GM18499 (cell line): ENCODE results near the gene USP17L15.
"Not testable (repeated sequence)": the region's sequence is repeated elsewhere in the genome, so short reads cannot be mapped to it uniquely, and the experiment has no call there.

Experiments
- ATAC-seq: cut with Tn5 transposase; IDR thresholded peaks from one replicate; pipeline ENCODE4 v1.9.1; 2021; ENCODE audit warnings: moderate number of reproducible peaks; ENCODE audit not compliant: insufficient read depth, unreplicated experiment

The USP17L15 gene

GRCh38 chr4:9234085-9234484 lies at the start of gene USP17L15:
USP17L15 (plus strand) TSS chr4:9234385; CDS start chr4:9234385, 0 bp downstream.
- not testable (repeated sequence) for ATAC-seq

DNA sequence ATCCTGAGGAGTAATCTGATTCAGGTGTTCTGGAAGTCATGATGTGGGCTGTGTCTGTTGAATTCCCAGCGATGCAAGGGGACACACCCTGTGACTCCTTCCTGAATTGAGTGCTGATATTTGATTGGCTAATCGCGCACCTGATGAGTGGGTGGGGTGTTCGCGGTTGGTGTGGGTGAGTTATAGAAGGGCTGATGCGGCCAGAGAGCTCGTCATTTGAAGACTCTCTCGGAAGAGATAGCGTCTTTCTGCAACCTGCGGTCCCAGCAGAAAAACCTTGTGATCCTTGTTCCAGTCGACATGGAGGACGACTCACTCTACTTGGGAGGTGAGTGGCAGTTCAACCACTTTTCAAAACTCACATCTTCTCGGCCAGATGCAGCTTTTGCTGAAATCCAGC lies 23.8 kb upstream of the USP17L15 start, which contains the start of gene USP17L10:
USP17L10 (plus strand) TSS at position 301 of the 400 bp plus-strand sequence; CDS start at position 301, 0 bp downstream.
- not testable (repeated sequence) for ATAC-seq

DNA sequence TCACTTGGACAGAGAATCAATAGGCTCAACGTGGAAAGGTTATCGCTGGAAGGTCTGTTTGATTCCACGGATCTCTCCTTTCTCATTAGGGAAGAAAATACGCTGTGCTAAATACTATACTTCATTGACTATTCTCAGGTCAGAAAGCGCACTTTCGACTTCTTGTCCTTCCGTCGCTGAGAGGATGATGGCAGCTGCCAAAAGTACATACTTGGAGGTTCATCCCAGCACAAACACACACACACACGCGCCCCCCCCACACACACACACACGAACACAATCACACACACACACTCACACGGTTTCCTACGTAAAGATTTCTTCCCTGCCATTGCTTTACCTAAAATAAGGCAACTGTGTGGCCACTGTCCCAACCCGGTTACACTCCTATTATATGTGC lies 19.5 kb upstream of the USP17L15 start:
- not testable (repeated sequence) for ATAC-seq

DNA sequence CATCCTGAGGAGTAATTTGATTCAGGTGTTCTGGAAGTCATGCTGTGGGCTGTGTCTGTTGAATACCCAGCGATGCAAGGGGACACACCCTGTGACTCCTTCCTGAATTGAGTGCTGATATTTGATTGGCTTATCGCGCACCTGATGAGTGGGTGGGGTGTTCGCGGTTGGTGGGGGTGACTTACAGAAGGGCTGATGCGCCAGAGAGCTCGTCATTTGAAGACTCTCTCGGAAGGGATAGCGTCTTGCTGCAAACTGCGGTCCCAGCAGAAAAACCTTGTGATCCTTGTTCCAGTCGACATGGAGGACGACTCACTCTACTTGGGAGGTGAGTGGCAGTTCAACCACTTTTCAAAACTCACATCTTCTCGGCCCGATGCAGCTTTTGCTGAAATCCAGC lies 19.1 kb upstream of the USP17L15 start, which contains the start of gene USP17L11:
USP17L11 (plus strand) TSS at position 301 of the 400 bp plus-strand sequence; CDS start at position 301, 0 bp downstream.
- ATAC-seq = not testable (repeated sequence)

GRCh38 chr4:9219852-9220251 lies 14.3 kb upstream of the USP17L15 start, which contains the start of gene USP17L12:
USP17L12 (plus strand) TSS chr4:9220152; CDS start chr4:9220152, 0 bp downstream.
- ATAC-seq = not testable (repeated sequence)

DNA sequence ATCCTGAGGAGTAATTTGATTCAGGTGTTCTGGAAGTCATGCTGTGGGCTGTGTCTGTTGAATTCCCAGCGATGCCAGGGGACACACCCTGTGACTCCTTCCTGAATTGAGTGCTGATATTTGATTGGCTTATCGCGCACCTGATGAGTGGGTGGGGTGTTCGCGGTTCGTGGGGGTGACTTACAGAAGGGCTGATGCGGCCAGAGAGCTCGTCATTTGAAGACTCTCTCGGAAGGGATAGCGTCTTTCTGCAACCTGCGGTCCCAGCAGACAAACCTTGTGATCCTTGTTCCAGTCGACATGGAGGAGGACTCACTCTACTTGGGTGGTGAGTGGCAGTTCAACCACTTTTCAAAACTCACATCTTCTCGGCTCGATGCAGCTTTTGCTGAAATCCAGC lies 9.6 kb upstream of the USP17L15 start, which contains the start of gene USP17L13:
USP17L13 (plus strand) TSS at position 301 of the 400 bp plus-strand sequence; CDS start at position 301, 0 bp downstream.
- not testable (repeated sequence) for ATAC-seq

DNA sequence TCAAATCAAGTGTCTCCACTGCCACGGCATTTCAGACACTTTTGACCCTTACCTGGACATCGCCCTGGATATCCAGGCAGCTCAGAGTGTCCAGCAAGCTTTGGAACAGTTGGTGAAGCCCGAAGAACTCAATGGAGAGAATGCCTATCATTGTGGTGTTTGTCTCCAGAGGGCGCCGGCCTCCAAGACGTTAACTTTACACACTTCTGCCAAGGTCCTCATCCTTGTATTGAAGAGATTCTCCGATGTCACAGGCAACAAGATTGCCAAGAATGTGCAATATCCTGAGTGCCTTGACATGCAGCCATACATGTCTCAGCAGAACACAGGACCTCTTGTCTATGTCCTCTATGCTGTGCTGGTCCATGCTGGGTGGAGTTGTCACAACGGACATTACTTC lies 3.9 kb upstream of the USP17L15 start:
- not testable (repeated sequence) for ATAC-seq

DNA sequence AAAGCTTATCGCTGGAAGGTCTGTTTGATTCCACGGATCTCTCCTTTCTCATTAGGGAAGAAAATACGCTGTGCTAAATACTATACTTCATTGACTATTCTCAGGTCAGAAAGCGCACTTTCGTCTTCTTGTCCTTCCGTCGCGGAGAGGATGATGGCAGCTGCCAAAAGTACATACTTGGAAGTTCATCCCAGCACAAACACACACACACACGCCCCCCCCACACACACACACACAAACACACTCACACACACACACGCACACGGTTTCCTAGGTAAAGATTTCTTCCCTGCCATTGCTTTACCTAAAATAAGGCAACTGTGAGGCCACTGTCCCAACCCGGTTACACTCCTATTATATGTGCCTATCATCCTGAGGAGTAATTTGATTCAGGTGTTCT lies 4.3 kb downstream of the USP17L15 start:
- ATAC-seq = not testable (repeated sequence)

DNA sequence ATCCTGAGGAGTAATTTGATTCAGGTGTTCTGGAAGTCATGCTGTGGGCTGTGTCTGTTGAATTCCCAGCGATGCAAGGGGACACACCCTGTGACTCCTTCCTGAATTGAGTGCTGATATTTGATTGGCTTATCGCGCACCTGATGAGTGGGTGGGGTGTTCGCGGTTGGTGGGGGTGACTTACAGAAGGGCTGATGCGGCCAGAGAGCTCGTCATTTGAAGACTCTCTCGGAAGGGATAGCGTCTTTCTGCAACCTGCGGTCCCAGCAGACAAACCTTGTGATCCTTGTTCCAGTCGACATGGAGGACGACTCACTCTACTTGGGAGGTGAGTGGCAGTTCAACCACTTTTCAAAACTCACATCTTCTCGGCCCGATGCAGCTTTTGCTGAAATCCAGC lies 9.4 kb downstream of the USP17L15 start, which contains the start of gene USP17L17:
USP17L17 (plus strand) TSS at position 301 of the 400 bp plus-strand sequence; CDS start at position 301, 0 bp downstream.
- not testable (repeated sequence) for ATAC-seq

DNA sequence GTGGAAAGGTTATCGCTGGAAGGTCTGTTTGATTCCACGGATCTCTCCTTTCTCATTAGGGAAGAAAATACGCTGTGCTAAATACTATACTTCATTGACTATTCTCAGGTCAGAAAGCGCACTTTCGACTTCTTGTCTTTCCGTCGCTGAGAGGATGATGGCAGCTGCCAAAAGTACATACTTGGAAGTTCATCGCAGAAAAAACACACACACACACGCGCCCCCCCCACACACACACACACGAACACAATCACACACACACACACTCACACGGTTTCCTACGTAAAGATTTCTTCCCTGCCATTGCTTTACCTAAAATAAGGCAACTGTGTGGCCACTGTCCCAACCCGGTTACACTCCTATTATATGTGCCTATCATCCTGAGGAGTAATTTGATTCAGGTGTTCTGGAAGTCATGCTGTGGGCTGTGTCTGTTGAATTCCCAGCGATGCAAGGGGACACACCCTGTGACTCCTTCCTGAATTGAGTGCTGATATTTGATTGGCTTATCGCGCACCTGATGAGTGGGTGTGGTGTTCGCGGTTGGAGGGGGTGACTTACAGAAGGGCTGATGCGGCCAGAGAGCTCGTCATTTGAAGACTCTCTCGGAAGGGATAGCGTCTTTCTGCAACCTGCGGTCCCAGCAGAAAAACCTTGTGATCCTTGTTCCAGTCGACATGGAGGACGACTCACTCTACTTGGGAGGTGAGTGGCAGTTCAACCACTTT lies 13.9 kb downstream of the USP17L15 start, which contains the start of gene USP17L18:
USP17L18 (plus strand) TSS at position 678 of the 728 bp plus-strand sequence; CDS start at position 678, 0 bp downstream.
- ATAC-seq = not testable (repeated sequence)

DNA sequence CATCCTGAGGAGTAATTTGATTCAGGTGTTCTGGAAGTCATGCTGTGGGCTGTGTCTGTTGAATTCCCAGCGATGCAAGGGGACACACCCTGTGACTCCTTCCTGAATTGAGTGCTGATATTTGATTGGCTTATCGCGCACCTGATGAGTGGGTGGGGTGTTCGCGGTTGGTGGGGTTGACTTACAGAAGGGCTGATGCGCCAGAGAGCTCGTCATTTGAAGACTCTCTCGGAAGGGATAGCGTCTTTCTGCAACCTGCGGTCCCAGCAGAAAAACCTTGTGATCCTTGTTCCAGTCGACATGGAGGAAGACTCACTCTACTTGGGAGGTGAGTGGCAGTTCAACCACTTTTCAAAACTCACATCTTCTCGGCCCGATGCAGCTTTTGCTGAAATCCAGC lies 18.9 kb downstream of the USP17L15 start, which contains the start of gene USP17L19:
USP17L19 (plus strand) TSS at position 301 of the 400 bp plus-strand sequence; CDS start at position 301, 0 bp downstream.
- not testable (repeated sequence) for ATAC-seq

DNA sequence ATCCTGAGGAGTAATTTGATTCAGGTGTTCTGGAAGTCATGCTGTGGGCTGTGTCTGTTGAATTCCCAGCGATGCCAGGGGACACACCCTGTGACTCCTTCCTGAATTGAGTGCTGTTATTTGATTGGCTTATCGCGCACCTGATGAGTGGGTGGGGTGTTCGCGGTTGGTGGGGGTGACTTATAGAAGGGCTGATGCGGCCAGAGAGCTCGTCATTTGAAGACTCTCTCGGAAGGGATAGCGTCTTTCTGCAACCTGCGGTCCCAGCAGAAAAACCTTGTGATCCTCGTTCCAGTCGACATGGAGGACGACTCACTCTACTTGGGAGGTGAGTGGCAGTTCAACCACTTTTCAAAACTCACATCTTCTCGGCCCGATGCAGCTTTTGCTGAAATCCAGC lies 23.6 kb downstream of the USP17L15 start, which contains the start of gene USP17L20:
USP17L20 (plus strand) TSS at position 301 of the 400 bp plus-strand sequence; CDS start at position 301, 0 bp downstream.
- not testable (repeated sequence) for ATAC-seq

GRCh38 chr4:9262572-9262971 lies 28.4 kb downstream of the USP17L15 start, which contains the start of gene USP17L21:
USP17L21 (plus strand) TSS chr4:9262872; CDS start chr4:9262872, 0 bp downstream.
- not testable (repeated sequence) for ATAC-seq

GRCh38 chr4:9267319-9267718 lies 33.1 kb downstream of the USP17L15 start, which contains the start of gene USP17L22:
USP17L22 (plus strand) TSS chr4:9267619; CDS start chr4:9267619, 0 bp downstream.
- ATAC-seq = not testable (repeated sequence)

GRCh38 chr4:9271719-9272118 lies 37.5 kb downstream of the USP17L15 start:
- ATAC-seq = not testable (repeated sequence)
